K562 (cell line): Measurements from ENCODE around the gene UQCRHL. TPM values are rescaled to one million over a fixed set of nuclear protein-coding genes. Genes with fewer than 3 reads are reported as not detected.
A peak's percentile ranks its signal among the peaks of the same experiment; 100 is the strongest.

ENCODE experiments used
- ATAC-seq: fragments of 200-7000 bp; cut with Tn5 transposase; 3 replicates; pipeline ENCODE4 v1.9.1; 2020; ENCODE audit warnings: moderate library complexity
- BruUV-seq: library from RNA; stranded (reverse); fragments of 400-500 nt; replicated peaks from 2 replicates; lab custom pipeline; 2021; lab: Mats Ljungman, UMichigan
- CTCF ChIA-PET: fragments of 300-600 bp; formaldehyde crosslinking; extraction: SDS; loops from one replicate; lab custom pipeline; 2021; ENCODE audit warnings: low intra/inter-chr PET ratio; lab: Yijun Ruan, JAX
- POLR2A ChIA-PET: fragments of 300-600, 350-650 bp; sonication (Branson Sonifier 250); formaldehyde crosslinking; extraction: SDS; loops from one replicate; lab custom pipeline; 2021; ENCODE audit warnings: antibody characterized with exemption, inconsistent platforms; lab: Yijun Ruan, JAX
- DNase-seq, 4 experiments: peaks; one replicate each; pipeline versions ENCODE4 v3.0.0 to v3.0.0-alpha.2; 2011 to 2018; ENCODE audit warnings: low spot score in 3 of 4, mixed read lengths in 3 of 4; ENCODE audit errors: extremely low read depth in 1 of 4
- FAIRE-seq: peaks from 2 replicates; lab custom pipeline; 2011; peaks lifted over from hg19 to GRCh38; lab: Jason Lieb, UNC
- H2AFZ ChIP-seq: 2 replicates; pipeline ENCODE4 v1.6.0; 2011; ENCODE audit warnings: low read depth, low read length, control low read depth, inconsistent platforms
- H3K27ac ChIP-seq: fragments of 200-600 bp; 3 replicates; pipeline ENCODE4 v1.8.0; 2011; ENCODE audit warnings: low read depth, mild to moderate bottlenecking, control low read depth, inconsistent platforms, low read length, moderate library complexity, mixed read lengths; ENCODE audit errors: extremely low read depth
- H3K27me3 ChIP-seq, 2 experiments: fragments of 300-600 bp in 1 of 2; 2 replicates in 1 of 2; 3 replicates in 1 of 2; pipeline versions ENCODE4 v1.6.0 to v1.8.0; 2011; ENCODE audit warnings: inconsistent platforms in 2 of 2, low read length in 2 of 2, mild to moderate bottlenecking in 1 of 2, mixed read lengths in 1 of 2, moderate library complexity in 1 of 2; ENCODE audit not compliant: control insufficient read depth in 2 of 2, insufficient read depth in 2 of 2
- H3K36me3 ChIP-seq: fragments of 300-600 bp; 3 replicates; pipeline ENCODE4 v1.8.0; 2011; ENCODE audit warnings: mild to moderate bottlenecking, low read length, inconsistent platforms; ENCODE audit not compliant: control insufficient read depth, insufficient read depth
- H3K4me1 ChIP-seq, 2 experiments: fragments of 200-600 bp in 1 of 2; replicated peaks in 1 of 2; 2 replicates in 1 of 2; 3 replicates in 1 of 2; pipeline versions ENCODE4 v1.5.1 to v1.8.0; 2011; ENCODE audit warnings: inconsistent platforms in 2 of 2, low read length in 2 of 2, mild to moderate bottlenecking in 1 of 2, mixed read lengths in 1 of 2, moderate library complexity in 1 of 2; ENCODE audit not compliant: control insufficient read depth in 2 of 2, insufficient read depth in 2 of 2
- H3K4me2 ChIP-seq: 2 replicates; pipeline ENCODE4 v1.6.1; 2011; ENCODE audit warnings: low read length, control low read depth, inconsistent platforms, mixed read lengths; ENCODE audit not compliant: insufficient read depth
- H3K4me3 ChIP-seq: fragments of 200-600 bp; sonication (generic), shearing (Covaris generic); 2 replicates; pipeline ENCODE4 v1.5.1; 2016; ENCODE audit warnings: control low read depth, inconsistent platforms
- H3K79me2 ChIP-seq: fragments of 200-600 bp; 3 replicates; pipeline ENCODE4 v1.8.0; 2011; ENCODE audit warnings: low read length, inconsistent platforms; ENCODE audit not compliant: control insufficient read depth, insufficient read depth
- H3K9ac ChIP-seq, 2 experiments: 2 replicates each; pipeline versions ENCODE4 v1.6.0 to v1.6.1; 2011; ENCODE audit warnings: low read depth in 2 of 2, low read length in 2 of 2, control low read depth in 1 of 2, inconsistent platforms in 1 of 2, mild to moderate bottlenecking in 1 of 2, mixed read lengths in 1 of 2; ENCODE audit not compliant: insufficient read depth in 1 of 2
- H3K9me1 ChIP-seq: one replicate; pipeline ENCODE4 v1.6.0; 2011; ENCODE audit warnings: inconsistent platforms, mild to moderate bottlenecking, low read length, moderate library complexity; ENCODE audit not compliant: control insufficient read depth, insufficient read depth
- H3K9me3 ChIP-seq: replicated peaks from 2 replicates; pipeline ENCODE4 v1.5.1; 2011; ENCODE audit warnings: low read depth, low read length, inconsistent platforms; ENCODE audit not compliant: control insufficient read depth, insufficient read depth
- H4K20me1 ChIP-seq: replicated peaks from 2 replicates; pipeline ENCODE4 v1.6.1; 2011; ENCODE audit warnings: low read length, inconsistent platforms, mixed read lengths; ENCODE audit not compliant: control insufficient read depth, insufficient read depth
- CREBBP ChIP-seq: IDR thresholded peaks from one replicate; pipeline ENCODE4 v1.6.1; 2012; ENCODE audit warnings: low read depth, mild to moderate bottlenecking, control low read depth, inconsistent platforms, low read length
- HNRNPLL ChIP-seq: fragments of 200-400 bp; formaldehyde crosslinking; IDR thresholded peaks from 2 replicates; pipeline ENCODE4 v1.6.1; 2017; ENCODE audit warnings: low read length, low read depth, mild to moderate bottlenecking; ENCODE audit not compliant: poor library complexity, severe bottlenecking
- ILK ChIP-seq: fragments of 450-650 bp; IDR thresholded peaks from 2 replicates; pipeline ENCODE4 v1.6.1; 2016; ENCODE audit warnings: missing genetic modification characterization, low read depth, mild to moderate bottlenecking, missing compliant biosample characterization, moderate library complexity, borderline replicate concordance
- NBN ChIP-seq: fragments of 450-650 bp; IDR thresholded peaks from 2 replicates; pipeline ENCODE4 v1.6.1; 2016; ENCODE audit warnings: low read depth, mild to moderate bottlenecking
- NCOR1 ChIP-seq: fragments of 450-650 bp; IDR thresholded peaks from 2 replicates; pipeline ENCODE4 v1.6.1; 2016; ENCODE audit warnings: mild to moderate bottlenecking, moderate library complexity
- NFE2 ChIP-seq: IDR thresholded peaks from 2 replicates; pipeline ENCODE4 v1.6.1; 2014; ENCODE audit warnings: antibody characterized with exemption, low read depth
- SIN3A ChIP-seq, 2 experiments: fragments of 150-350 bp in 1 of 2; IDR thresholded peaks; 2 replicates each; pipeline ENCODE4 v1.6.1; 2011 to 2016; ENCODE audit warnings: borderline replicate concordance in 2 of 2, low read depth in 2 of 2, low read length in 2 of 2, mild to moderate bottlenecking in 2 of 2, moderate library complexity in 2 of 2; ENCODE audit not compliant: control insufficient read depth in 1 of 2
- SMAD4 ChIP-seq: fragments of 250-450 bp; sonication (Bioruptor Pico); conservative IDR thresholded peaks from 2 replicates; pipeline ENCODE4 v1.8.0; 2021; ENCODE audit warnings: inconsistent platforms, mild to moderate bottlenecking, moderate library complexity
- ZFP1 ChIP-seq: fragments of 450-650 bp; formaldehyde crosslinking; IDR thresholded peaks from 2 replicates; pipeline ENCODE4 v1.4.0; 2020; ENCODE audit warnings: mild to moderate bottlenecking, mixed read lengths
- ZNF165 ChIP-seq: fragments of 250-450 bp; sonication (Bioruptor Pico); IDR thresholded peaks from 2 replicates; pipeline ENCODE4 v1.4.0; 2020; ENCODE audit warnings: borderline replicate concordance
- ZNF79 ChIP-seq: fragments of 250-450 bp; sonication (Bioruptor Pico); IDR thresholded peaks from 2 replicates; pipeline ENCODE4 v1.4.0; 2020; ENCODE audit warnings: low read depth, mild to moderate bottlenecking, moderate library complexity
- WGBS: fragments of 100-300 bp; shearing (Covaris generic); methylation state at CpG from one replicate; pipeline ENCODE4 v1.1.6; 2016; ENCODE audit warnings: low coverage, mixed read lengths; ENCODE audit not compliant: insufficient coverage; ENCODE audit errors: missing lambda C conversion rate; 5-methylcytosine and 5-hydroxymethylcytosine counted together
- in situ Hi-C: fragments of 300-500 bp; cut with MboI; formaldehyde crosslinking; loops from 4 replicates; pipeline ENCODE4 v1.15.0; 2018; ENCODE audit warnings: inconsistent platforms, mixed read lengths
- intact Hi-C: fragments of 100-400 bp; cut with micrococcal nuclease; formaldehyde crosslinking; loops from 2 replicates; pipeline ENCODE4 v1.14.2; 2022
- polyA plus RNA-seq, 8 experiments: library from polyadenylated mRNA; depleted of rRNA in 4 of 8; stranded (reverse) in 5 of 8; unstranded in 3 of 8; fragments of >200 nt; fragmentation: Nextera tagmentation in 2 of 8; fragmentation: Illumina TruSeq in 1 of 8; extraction: Ambion mirVana in 2 of 8; extraction: Trizol in 1 of 8; gene quantifications; 2 replicates each; pipeline versions ENCODE4 v1.2.1 to v1.2.3, GENCODE V29; 2011 to 2014; ENCODE audit warnings: inconsistent platforms in 1 of 8, missing spikeins in 1 of 8
- total RNA-seq, 7 experiments: library from RNA; depleted of rRNA in 6 of 7; stranded (reverse); fragments of >200 nt in 6 of 7; fragmentation: Illumina TruSeq in 2 of 7; extraction: Trizol in 2 of 7; gene quantifications; 2 replicates each; pipeline versions ENCODE4 v1.2.1 to v1.2.3, GENCODE V29; 2011 to 2021; ENCODE audit warnings: low replicate concordance in 1 of 7
- TF ChIP-seq, protein P1 (sequence below): sonication (generic); formaldehyde crosslinking; IDR thresholded peaks from 2 replicates; pipeline ENCODE4 v1.8.0; 2022; ENCODE audit warnings: mild to moderate bottlenecking, missing genetic modification reagents
- TF ChIP-seq, protein P2 (sequence below), 2 experiments: fragments of 450-650 bp; IDR thresholded peaks; 2 replicates each; pipeline ENCODE4 v1.6.1; 2016; ENCODE audit warnings: mild to moderate bottlenecking in 2 of 2, borderline replicate concordance in 1 of 2, low read depth in 1 of 2, moderate library complexity in 1 of 2

The UQCRHL gene
- total and polyA plus RNA-seq, 9 of the 15 experiments (the other 6 are each of a cell fraction or from before 2014, with no cell fraction given) = 5.1 to 41.3 (median 21.8) TPM

DNA sequence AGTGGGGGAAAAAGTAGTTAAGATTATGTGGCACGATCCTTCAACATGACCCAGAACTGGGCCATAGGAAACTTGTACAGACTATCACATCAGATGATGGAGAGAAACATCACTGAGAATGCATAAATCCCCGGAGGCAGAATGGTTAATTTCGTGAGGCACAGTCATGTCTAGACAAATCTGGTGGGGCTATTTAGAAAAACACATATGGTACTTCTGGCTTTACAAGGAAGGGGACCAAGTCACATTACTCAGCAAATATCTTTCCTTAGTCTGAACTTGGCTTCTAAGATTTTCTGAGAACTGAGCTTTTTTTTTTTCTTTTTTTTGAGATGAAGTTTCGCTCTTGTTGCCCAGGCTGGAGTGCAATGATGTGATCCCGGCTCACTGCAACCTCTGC lies 9.2 kb upstream of the UQCRHL start:
- Histone ChIP-seq H3K4me1 (no peaks in the 10 kb centered on the region; a peak in 3 of 5 replicates), H3K4me2 (no peak overlapping the region), H3K36me3 (no peaks in the 10 kb centered on the region), H3K27me3 (no peaks in the 10 kb centered on the region), H3K27ac (no peak overlapping the region), H3K79me2 (no peaks in the 10 kb centered on the region), H3K9me1 (no peaks in the 10 kb centered on the region), H2AFZ (no peak overlapping the region), H3K9ac (no peak overlapping the region), H3K9me3 (no peaks in the 10 kb centered on the region), H3K4me3 (no peak overlapping the region), H4K20me1 (no peaks in the 10 kb centered on the region)
- in situ Hi-C loops (no loop called here), intact Hi-C loops (no loop called here)
- no peak for FAIRE-seq
- CTCF ChIA-PET = no interaction called here
- POLR2A ChIA-PET = interaction anchor here (1.2 to 6.0 kb wide), 5 partner anchors 10 to 33 kb away, joined by 3 to 61 read pairs (median 6); no protein-coding TSS in a partner anchor
- ATAC-seq = no peak
- no TSS peak for BruUV-seq
- WGBS = 44% methylated on average over 5 of the region's 5 CpGs
- DNase-seq = no peak
- TF ChIP-seq SIN3A (IDR thresholded peaks at IDR 0.05; ENCODE audit: borderline replicate concordance in 2 of 2, control insufficient read depth in 1 of 2, low read depth in 2 of 2, low read length in 2 of 2) (no peak), NFE2 (peak; percentile 58; the same call in 1 of the 2 replicates), ZNF165 (CRISPR knock-in tag) (no peak), ILK (tag) (no peak), ZNF79 (CRISPR knock-in tag) (no peak), HNRNPLL (no peak), ZFP1 (CRISPR knock-in tag) (no peak), NBN (no peak), NCOR1 (peak; percentile 46), SMAD4 (peak; percentile 67), CREBBP (no peak)
- TF ChIP-seq, protein P1, sequence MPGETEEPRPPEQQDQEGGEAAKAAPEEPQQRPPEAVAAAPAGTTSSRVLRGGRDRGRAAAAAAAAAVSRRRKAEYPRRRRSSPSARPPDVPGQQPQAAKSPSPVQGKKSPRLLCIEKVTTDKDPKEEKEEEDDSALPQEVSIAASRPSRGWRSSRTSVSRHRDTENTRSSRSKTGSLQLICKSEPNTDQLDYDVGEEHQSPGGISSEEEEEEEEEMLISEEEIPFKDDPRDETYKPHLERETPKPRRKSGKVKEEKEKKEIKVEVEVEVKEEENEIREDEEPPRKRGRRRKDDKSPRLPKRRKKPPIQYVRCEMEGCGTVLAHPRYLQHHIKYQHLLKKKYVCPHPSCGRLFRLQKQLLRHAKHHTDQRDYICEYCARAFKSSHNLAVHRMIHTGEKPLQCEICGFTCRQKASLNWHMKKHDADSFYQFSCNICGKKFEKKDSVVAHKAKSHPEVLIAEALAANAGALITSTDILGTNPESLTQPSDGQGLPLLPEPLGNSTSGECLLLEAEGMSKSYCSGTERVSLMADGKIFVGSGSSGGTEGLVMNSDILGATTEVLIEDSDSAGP (CRISPR knock-in tag) = no peak
- TF ChIP-seq, protein P2, sequence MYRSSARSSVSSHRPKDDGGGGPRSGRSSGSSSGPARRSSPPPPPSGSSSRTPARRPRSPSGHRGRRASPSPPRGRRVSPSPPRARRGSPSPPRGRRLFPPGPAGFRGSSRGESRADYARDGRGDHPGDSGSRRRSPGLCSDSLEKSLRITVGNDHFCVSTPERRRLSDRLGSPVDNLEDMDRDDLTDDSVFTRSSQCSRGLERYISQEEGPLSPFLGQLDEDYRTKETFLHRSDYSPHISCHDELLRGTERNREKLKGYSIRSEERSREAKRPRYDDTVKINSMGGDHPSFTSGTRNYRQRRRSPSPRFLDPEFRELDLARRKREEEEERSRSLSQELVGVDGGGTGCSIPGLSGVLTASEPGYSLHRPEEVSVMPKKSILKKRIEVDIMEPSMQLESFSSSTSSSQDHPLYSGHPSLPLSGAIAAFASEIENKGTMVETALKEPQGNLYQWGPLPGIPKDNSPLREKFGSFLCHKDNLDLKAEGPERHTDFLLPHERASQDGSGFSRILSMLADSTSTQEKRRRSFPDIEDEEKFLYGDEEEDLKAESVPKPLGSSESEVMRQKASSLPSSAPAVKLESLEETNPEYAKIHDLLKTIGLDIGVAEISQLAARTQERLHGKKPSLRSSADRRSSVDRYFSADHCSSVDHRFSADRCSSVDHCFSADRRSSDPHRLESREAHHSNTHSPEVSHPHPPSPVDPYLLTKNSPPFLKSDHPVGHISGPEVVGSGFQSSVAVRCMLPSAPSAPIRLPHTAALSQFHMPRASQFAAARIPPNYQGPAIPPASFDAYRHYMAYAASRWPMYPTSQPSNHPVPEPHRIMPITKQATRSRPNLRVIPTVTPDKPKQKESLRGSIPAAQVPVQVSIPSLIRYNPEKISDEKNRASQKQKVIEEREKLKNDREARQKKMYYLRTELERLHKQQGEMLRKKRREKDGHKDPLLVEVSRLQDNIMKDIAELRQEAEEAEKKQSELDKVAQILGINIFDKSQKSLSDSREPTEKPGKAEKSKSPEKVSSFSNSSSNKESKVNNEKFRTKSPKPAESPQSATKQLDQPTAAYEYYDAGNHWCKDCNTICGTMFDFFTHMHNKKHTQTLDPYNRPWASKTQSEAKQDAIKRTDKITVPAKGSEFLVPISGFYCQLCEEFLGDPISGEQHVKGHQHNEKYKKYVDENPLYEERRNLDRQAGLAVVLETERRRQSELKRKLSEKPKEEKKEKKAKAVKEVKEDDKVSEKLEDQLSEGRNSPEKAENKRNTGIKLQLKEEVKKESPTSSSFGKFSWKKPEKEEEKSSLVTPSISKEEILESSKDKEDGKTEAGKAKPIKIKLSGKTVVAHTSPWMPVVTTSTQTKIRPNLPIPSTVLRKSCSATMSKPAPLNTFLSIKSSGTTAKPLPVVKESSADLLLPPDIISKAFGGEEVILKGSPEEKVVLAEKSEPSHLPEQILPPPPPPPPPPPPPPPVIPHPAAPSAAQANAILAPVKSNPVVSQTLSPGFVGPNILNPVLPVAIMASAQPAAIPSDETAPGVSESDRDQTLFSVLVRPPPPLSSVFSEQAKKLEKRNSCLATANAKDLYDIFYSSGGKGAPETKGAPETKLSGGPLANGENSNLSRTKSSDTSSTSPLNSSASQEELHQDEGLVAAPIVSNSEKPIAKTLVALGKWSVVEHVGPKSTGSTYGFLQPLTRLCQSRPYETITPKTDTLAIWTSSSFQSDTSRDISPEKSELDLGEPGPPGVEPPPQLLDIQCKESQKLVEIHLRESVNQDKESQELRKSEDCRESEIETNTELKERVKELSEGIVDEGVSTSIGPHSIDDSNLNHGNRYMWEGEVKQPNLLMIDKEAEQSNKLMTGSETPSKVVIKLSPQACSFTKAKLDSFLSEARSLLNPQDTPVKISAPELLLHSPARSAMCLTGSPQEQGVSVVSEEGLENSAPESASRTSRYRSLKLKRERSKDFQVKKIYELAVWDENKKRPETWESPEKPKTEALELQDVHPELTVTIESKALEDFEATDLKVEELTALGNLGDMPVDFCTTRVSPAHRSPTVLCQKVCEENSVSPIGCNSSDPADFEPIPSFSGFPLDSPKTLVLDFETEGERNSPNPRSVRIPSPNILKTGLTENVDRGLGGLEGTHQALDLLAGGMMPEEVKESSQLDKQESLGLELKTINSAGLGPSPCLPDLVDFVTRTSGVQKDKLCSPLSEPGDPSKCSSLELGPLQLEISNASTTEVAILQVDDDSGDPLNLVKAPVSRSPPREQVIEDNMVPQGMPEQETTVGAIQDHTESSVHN (IDR thresholded peaks at IDR 0.05; ENCODE audit: borderline replicate concordance in 1 of 2, low read depth in 1 of 2) = no peak
